Omental fat pad (tissue), 4 donors: ENCODE measurements around the gene CYP2A7. TPM values are rescaled to one million over a fixed set of nuclear protein-coding genes. Genes with fewer than 3 reads are reported as not detected.
"Not testable (repeated sequence)": the region's sequence is repeated elsewhere in the genome, so short reads cannot be mapped to it uniquely, and the experiment has no call there.

Experiments
- ATAC-seq: fragments of 150-250 bp; one replicate; pipeline ENCODE4 v1.9.1; 2016; ENCODE audit warnings: mild to moderate bottlenecking, moderate library complexity; ENCODE audit not compliant: low FRiP score
- DNase-seq: peaks from one replicate; pipeline ENCODE4 v3.0.0-alpha.2; 2019; ENCODE audit warnings: low spot score
- total RNA-seq, 4 donors: library from RNA; depleted of rRNA; stranded (reverse); fragments of >200 nt; gene quantifications; one replicate each; pipeline ENCODE4 v1.1.0, GENCODE V29; 2016
- TF ChIP-seq, protein P1 (sequence below), 3 donors: fragments of 450-650 bp; IDR thresholded peaks; one replicate each; pipeline ENCODE4 v1.5.1; 2016 to 2017; ENCODE audit warnings: antibody characterized with exemption in 3 of 3, mild to moderate bottlenecking in 3 of 3, moderate library complexity in 2 of 3

The CYP2A7 gene, protein sequence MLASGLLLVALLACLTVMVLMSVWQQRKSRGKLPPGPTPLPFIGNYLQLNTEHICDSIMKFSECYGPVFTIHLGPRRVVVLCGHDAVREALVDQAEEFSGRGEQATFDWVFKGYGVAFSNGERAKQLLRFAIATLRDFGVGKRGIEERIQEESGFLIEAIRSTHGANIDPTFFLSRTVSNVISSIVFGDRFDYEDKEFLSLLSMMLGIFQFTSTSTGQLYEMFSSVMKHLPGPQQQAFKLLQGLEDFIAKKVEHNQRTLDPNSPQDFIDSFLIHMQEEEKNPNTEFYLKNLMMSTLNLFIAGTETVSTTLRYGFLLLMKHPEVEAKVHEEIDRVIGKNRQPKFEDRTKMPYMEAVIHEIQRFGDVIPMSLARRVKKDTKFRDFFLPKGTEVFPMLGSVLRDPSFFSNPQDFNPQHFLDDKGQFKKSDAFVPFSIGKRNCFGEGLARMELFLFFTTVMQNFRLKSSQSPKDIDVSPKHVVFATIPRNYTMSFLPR
- not detected for total RNA-seq

DNA sequence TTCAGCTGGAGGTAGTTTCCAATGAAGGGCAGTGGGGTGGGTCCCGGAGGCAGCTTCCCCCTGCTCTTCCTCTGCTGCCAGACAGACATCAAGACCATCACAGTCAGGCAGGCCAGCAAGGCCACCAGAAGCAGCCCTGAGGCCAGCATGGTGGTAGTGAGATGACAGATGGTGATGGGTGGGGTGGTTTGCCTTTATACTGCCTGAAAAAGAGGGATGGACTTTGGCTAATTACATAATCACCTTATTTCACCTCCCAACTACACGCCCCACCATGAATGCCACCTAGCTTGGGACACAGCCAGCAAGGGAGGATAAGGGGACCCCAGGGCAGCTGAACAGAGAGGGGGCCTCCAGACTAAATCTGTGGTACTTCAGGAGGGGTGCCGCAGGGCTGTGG, at the start of gene CYP2A7:
Gene CYP2A7, minus strand, starts transcription at position 170 of the 400 bp plus-strand sequence. Its CDS starts 21 bp downstream, at position 149.
- not testable (repeated sequence) for ATAC-seq

DNA sequence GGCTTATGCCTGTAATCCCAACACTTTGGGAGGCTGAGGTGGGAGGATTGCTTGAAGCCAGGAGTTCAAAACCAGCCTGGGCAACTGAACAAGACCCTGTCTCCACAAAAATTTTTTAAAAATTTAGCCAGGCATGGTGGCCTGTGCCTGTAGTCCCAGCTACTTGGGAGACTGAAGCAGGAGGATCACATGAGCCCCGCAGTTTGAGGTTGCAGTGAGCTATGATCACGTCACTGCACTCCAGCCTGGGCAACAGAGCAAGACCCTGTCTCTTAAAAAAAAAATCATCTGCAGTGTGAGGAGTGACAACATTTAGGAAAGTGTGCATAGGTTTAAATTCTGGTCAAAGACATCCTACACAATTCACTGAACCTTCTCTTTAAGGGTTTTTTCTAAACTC, 48.8 kb upstream of the CYP2A7 start:
- not testable (repeated sequence) for DNase-seq, ATAC-seq

More for the DNA sequence above, at the start of gene CYP2A7:
- not testable (repeated sequence) for DNase-seq

DNA sequence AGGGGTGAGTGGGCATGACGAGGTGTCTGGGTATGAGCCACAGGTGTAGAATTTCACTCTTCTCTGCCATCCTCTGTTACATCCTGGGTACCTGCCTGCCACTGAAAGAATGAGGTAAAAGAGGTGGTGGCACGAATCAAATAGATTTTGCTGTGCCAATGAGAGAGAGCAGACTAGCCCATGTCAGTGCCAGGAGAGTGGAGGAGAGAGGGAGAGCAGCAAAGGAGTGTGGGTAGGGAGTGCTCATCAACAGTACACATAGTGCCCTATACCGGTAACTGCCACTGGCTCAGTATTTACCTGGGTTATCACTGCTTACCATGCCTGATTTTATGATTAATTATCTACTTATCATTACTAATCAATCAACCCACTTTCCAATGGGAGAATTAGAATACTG, 47.9 kb upstream of the CYP2A7 start:
- not testable (repeated sequence) for ATAC-seq, DNase-seq

DNA sequence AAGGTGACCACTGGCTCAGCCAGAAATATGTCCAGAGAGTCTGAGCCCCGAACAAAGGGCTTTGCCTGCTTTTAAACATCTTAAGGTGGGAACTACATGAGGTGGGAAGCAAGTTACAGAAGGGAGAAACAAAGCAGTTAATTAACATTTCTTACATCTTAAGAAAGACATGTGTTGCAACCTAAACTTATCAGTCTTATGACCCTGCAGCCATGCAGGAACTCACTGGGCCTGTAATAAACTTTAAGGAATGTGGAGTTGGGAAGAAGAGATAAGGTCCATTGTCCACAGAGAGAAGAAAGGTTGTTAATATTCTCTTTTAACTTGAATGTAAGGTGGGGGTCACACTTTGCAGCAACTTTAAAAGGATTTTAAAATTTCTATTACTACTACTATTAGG, 46.8 kb upstream of the CYP2A7 start:
- DNase-seq (no peak), ATAC-seq (no peak)
- TF ChIP-seq, protein P1, sequence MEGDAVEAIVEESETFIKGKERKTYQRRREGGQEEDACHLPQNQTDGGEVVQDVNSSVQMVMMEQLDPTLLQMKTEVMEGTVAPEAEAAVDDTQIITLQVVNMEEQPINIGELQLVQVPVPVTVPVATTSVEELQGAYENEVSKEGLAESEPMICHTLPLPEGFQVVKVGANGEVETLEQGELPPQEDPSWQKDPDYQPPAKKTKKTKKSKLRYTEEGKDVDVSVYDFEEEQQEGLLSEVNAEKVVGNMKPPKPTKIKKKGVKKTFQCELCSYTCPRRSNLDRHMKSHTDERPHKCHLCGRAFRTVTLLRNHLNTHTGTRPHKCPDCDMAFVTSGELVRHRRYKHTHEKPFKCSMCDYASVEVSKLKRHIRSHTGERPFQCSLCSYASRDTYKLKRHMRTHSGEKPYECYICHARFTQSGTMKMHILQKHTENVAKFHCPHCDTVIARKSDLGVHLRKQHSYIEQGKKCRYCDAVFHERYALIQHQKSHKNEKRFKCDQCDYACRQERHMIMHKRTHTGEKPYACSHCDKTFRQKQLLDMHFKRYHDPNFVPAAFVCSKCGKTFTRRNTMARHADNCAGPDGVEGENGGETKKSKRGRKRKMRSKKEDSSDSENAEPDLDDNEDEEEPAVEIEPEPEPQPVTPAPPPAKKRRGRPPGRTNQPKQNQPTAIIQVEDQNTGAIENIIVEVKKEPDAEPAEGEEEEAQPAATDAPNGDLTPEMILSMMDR (IDR thresholded peaks at IDR 0.05), result no peak

DNA sequence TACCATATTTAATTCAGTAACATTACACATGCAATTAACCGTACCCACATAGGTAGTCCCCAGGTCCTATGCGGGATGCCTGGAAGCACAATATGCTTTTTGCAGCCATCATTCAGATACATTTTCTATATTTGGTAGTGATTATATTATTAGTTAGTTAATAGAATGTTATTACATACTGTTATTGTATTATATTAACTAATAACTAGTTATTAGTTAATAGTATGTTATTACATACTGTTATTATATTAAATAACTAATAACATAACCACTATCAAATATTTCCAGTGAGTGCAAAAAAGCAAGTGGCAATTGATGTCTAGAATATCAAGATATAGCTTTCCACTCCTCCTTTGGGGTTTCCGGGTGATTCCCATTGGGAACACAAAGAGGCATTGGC, 45.5 kb upstream of the CYP2A7 start:
- DNase-seq, result no peak
- TF ChIP-seq, protein P1 (IDR thresholded peaks at IDR 0.05), result no peak
- ATAC-seq, result no peak

DNA sequence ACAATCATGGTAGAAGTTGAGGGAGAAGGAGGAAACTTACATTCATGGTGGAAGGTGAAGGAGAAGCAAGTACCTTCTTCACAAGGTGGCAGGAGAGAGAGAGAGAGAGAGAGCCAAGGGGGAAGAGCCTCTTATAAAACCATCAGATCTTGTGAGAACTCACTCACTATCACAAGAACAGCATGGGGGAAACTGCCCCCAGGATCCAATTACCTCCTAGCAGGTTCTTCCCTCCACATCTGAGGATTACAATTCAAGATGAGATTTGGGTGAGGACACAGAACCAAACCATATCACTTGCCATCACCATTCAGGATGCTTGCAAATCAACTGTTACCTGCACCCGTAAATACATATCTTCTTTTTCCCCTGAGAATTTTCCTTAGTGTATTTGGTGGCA, 44.2 kb upstream of the CYP2A7 start:
- not testable (repeated sequence) for DNase-seq

DNA sequence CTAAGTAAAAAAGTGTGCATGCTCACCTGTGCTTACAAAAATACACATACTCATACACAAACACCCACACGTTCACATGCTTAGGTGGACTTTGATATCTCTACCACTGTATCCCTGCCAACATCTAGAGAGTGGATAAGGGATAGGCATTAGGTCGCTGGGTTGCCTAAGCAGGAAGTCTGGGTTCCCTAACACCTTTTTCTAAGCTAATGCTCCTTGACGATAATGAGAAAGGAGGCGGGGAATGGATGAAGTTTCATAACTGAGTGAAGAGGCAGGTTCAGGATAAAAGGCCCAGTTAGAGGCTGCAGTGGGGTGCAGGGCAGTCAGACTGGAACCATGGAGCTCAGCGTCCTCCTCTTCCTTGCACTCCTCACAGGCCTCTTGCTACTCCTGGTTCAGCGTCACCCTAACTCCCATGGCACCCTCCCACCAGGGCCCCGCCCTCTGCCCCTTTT, 41.9 kb upstream of the CYP2A7 start:
- no peak for DNase-seq
- ATAC-seq, result no peak
- TF ChIP-seq, protein P1 (IDR thresholded peaks at IDR 0.05), result no peak

More for the DNA sequence above, 44.2 kb upstream of the CYP2A7 start:
- not testable (repeated sequence) for ATAC-seq

DNA sequence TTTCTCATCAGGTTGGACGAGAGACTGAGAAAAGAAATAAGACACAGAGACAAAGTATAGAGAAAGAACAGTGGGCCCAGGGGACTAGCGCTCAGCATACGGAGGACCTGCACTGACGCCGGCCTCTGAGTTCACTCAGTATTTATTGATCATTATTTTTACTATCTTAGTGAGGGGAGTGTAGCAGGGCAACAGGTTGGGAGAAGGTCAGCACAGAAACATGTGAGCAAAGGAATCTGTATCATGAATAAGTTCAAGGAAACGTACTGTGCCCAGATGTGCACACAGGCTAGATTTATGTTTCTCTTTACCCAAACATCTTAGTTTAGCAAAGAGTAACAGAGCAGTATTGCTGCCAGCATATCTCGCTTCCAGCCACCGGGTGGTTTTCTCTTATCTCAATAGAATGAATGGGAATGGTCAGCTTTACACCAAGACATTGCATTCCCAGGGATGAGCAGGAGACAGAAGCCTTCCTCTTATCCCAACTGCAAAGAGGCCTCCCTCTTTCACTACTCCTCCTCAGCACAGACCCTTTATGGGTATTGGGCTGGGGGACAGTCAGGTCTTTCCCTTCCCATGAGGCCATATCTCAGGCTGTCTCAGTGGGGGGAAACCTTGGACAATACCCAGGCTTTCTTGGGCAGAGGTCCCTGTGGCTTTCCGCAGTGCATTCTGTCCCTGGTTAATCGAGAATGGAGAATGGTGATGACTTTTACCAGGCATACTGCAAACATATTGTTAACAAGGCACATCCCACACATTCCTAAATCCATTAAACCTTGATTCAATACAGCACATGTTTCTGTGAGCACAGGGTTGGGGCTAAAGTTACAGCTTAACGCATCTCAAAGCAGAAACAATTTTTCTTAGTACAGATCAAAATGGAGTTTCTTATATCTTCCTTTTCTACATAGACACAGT, 40.5 kb upstream of the CYP2A7 start:
- not testable (repeated sequence) for ATAC-seq, DNase-seq

DNA sequence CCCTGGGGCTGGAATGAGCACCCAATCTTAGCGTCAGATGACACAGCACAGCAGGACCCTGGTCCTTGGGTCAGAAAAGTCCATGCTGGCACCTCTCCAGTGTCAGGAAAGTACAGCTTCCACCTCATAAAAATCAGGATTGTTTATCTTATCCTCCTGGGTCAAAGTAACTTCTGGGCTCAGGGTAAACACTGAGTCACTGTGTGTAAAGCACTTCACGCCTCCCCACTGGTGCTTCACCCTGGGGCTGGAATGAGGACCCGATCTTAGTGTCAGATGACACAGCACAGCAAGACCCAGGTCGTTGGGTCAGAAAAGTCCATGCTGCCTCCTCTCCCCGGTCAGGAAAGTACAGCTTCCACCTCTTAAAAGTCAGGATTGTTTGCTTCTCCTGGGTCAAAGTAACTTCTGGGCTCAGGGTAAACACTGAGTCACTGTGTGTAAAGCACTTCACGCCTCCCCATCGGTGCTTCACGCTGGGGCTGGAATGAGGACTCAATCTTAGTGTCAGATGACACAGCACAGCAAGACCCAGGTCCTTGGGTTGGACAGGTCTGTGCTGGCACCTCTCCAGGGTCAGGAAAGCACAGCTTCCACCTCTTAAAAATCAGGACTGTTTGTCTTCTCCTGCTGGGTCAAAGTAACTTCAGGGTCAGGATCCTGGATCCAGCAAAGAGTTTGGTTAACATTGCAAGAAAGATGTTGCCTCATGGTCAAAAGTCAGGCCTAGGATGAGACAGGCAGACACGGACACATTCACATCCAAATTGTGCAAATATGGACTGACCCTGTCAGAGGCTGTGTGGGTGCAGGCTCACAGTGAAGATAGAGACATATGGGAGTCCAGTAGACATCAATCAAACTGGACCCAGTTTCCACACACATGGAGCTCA, 39.2 kb upstream of the CYP2A7 start:
- DNase-seq (no peak), ATAC-seq (no peak)
- TF ChIP-seq, protein P1 (IDR thresholded peaks at IDR 0.05), result no peak
